Caki2 (cell line): Measurements from ENCODE around the gene FSIP1. TPM values are rescaled to one million over a fixed set of nuclear protein-coding genes. Genes with fewer than 3 reads are reported as not detected.

Experiments used
- DNase-seq: peaks from one replicate; pipeline ENCODE4 v3.0.0-alpha.2; 2015; ENCODE audit warnings: low read depth
- in situ Hi-C: cut with HindIII; loops from 2 replicates; pipeline ENCODE4 v1.10.0; 2016; ENCODE audit warnings: low sequenced_read_pairs, low pct_unique_long_range_greater_than_20kb, mixed read lengths
- total RNA-seq: library from RNA; depleted of rRNA; stranded (reverse); fragments of >200 nt; shearing (Covaris generic); gene quantifications from 2 replicates; pipeline ENCODE4 v1.2.3, GENCODE V29; 2014; ENCODE audit warnings: low replicate concordance

The FSIP1 gene
- total RNA-seq, 1 experiment from 2014 or later, result not detected

GRCh38 chr15:39669661-39670060 is 113.0 kb downstream of the FSIP1 start:
- DNase-seq, result no peak
- in situ Hi-C loops, result no loop called here

GRCh38 chr15:39669241-39669640 is 113.4 kb downstream of the FSIP1 start:
- DNase-seq, result no peak
- in situ Hi-C loops, result no loop called here

GRCh38 chr15:39668457-39668856 is 114.2 kb downstream of the FSIP1 start:
- DNase-seq, result no peak
- in situ Hi-C loops, result no loop called here

- in situ Hi-C loops, result no loop called here
- no peak for DNase-seq
Observed at GRCh38 chr15:39667382-39668127, 115.1 kb downstream of the FSIP1 start.

GRCh38 chr15:39666677-39667076 is 116.0 kb downstream of the FSIP1 start:
- in situ Hi-C loops, result no loop called here
- DNase-seq, result peak; percentile 35

- peak; percentile 18 for DNase-seq
- in situ Hi-C loops, result no loop called here
Observed at GRCh38 chr15:39665629-39666250, 116.9 kb downstream of the FSIP1 start.

- no peak for DNase-seq
- in situ Hi-C loops, result no loop called here
Observed at GRCh38 chr15:39663704-39664250, 118.9 kb downstream of the FSIP1 start.

GRCh38 chr15:39661776-39662175 is 120.9 kb downstream of the FSIP1 start:
- DNase-seq, result no peak
- in situ Hi-C loops, result no loop called here

GRCh38 chr15:39658740-39659139 is 123.9 kb downstream of the FSIP1 start:
- in situ Hi-C loops, result no loop called here
- no peak for DNase-seq

GRCh38 chr15:39657668-39658067 is 125.0 kb downstream of the FSIP1 start:
- in situ Hi-C loops, result no loop called here
- no peak for DNase-seq

GRCh38 chr15:39657181-39657580 is 125.5 kb downstream of the FSIP1 start:
- no peak for DNase-seq
- in situ Hi-C loops, result no loop called here

GRCh38 chr15:39654304-39654703 is 128.3 kb downstream of the FSIP1 start:
- in situ Hi-C loops, result no loop called here
- DNase-seq, result no peak

GRCh38 chr15:39651881-39652280 is 130.8 kb downstream of the FSIP1 start:
- in situ Hi-C loops, result no loop called here
- no peak for DNase-seq

GRCh38 chr15:39651295-39651694 is 131.3 kb downstream of the FSIP1 start:
- in situ Hi-C loops, result no loop called here
- no peak for DNase-seq

- DNase-seq, result no peak
- in situ Hi-C loops, result no loop called here
Observed at GRCh38 chr15:39649757-39650156, 132.9 kb downstream of the FSIP1 start.

- in situ Hi-C loops, result no loop called here
Observed at GRCh38 chr15:39646425-39646824, 136.2 kb downstream of the FSIP1 start.

GRCh38 chr15:39645976-39646257 is 136.7 kb downstream of the FSIP1 start:
- no peak for DNase-seq
- in situ Hi-C loops, result no loop called here

More at GRCh38 chr15:39646425-39646824, 136.2 kb downstream of the FSIP1 start:
- DNase-seq, result no peak

GRCh38 chr15:39645138-39645975 is 137.3 kb downstream of the FSIP1 start:
- in situ Hi-C loops, result no loop called here
- DNase-seq, result no peak

GRCh38 chr15:39644136-39644535 is 138.5 kb downstream of the FSIP1 start:
- in situ Hi-C loops, result no loop called here
- no peak for DNase-seq
